GM12875 (cell line): ENCODE data around the gene SASH1.

Experiments used
- H3K4me3 ChIP-seq: one replicate; pipeline ENCODE4 v1.5.1; 2011; ENCODE audit warnings: low read depth, low read length, control low read depth
- TF ChIP-seq, protein P1 (sequence below): IDR thresholded peaks from 2 replicates; pipeline ENCODE4 v1.5.1; 2011; ENCODE audit warnings: low read depth, mild to moderate bottlenecking, control low read depth, inconsistent platforms, low read length, moderate library complexity, borderline replicate concordance; ENCODE audit not compliant: insufficient read depth

SASH1 gene

DNA sequence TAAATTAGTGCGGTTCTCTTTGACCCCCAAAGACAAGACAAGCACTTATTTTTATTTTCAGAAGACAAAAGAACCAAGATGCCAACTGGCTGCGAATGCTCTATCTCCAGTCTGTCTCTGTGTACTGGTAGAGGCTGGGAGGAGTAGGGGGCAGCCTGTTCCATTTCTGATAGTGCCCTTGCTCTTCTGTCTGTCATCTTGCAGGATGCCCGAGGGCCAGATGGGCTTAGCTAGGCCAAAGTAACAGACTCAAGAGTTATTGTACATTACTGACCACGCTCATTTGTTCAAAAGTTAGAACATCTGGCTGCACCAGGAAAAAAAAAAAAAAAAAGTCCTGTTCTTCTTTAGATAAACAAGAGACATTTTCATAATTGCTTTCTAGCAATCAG is 206.1 kb downstream of the SASH1 start:
- TF ChIP-seq, protein P1, sequence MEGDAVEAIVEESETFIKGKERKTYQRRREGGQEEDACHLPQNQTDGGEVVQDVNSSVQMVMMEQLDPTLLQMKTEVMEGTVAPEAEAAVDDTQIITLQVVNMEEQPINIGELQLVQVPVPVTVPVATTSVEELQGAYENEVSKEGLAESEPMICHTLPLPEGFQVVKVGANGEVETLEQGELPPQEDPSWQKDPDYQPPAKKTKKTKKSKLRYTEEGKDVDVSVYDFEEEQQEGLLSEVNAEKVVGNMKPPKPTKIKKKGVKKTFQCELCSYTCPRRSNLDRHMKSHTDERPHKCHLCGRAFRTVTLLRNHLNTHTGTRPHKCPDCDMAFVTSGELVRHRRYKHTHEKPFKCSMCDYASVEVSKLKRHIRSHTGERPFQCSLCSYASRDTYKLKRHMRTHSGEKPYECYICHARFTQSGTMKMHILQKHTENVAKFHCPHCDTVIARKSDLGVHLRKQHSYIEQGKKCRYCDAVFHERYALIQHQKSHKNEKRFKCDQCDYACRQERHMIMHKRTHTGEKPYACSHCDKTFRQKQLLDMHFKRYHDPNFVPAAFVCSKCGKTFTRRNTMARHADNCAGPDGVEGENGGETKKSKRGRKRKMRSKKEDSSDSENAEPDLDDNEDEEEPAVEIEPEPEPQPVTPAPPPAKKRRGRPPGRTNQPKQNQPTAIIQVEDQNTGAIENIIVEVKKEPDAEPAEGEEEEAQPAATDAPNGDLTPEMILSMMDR, result no peak

DNA sequence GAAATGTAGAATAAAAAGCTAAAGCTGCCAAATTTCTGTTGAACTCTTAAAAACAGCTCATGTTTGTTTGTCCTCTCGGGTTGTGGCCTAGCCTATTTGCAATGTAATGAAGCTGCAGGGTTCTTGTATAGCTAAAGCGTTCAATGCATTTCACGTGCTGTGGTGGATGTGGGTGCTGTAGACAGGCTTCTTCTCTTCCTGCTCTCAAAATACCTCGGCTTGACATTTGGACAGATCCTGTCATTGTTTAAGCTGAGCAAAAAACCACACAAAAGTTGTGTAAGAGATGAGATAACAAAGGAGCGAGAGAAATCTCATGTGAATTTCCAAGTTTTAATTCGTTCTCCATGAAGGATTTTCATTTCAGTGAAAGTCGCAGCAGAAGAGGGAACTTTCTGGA is 207.9 kb downstream of the SASH1 start:
- H3K4me3 ChIP-seq, result no peak overlapping the region
- TF ChIP-seq, protein P1, result no peak

More for the DNA sequence above, 206.1 kb downstream of the SASH1 start:
- no peak overlapping the region for H3K4me3 ChIP-seq

DNA sequence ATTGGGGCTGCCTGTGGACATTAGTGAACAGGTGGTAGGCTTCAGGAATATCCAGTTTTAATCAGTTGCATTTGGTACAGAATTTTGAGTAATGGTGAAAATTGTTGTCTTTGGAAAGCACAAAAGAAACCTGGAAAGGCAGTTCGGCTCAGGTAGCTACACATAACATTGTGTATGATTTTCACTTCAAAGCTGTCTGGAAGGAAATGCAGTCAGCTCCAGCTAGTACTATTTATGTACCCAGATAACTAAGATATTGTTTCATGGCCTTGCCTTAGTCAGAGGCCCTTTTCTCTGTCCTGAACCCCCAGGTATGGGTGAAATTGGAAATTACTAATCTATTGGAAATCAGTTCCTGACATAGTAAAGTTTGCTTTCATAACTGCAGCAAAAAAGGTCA is 208.6 kb downstream of the SASH1 start:
- H3K4me3 ChIP-seq, result no peak overlapping the region
- TF ChIP-seq, protein P1, result no peak

DNA sequence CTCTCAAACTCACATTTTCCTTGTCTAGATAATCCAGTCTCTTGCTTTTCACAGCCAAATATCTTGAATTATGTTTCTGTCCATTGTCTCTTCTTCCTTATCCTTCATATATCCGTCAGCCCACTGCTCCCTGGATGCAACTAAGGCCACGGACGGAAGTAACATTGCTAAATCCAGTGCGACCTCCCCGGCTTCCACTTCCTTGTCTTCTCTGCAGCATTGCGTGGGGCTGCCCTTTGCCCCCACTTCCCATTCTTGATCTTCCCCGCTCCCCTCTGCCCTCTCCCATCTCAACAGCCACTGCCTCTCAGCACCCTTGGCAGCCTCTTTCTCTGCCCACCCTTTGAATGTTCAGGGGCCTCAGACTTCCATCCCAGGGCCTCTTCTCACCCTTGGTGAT is 213.8 kb downstream of the SASH1 start:
- TF ChIP-seq, protein P1, result no peak
- H3K4me3 ChIP-seq, result no peak overlapping the region

DNA sequence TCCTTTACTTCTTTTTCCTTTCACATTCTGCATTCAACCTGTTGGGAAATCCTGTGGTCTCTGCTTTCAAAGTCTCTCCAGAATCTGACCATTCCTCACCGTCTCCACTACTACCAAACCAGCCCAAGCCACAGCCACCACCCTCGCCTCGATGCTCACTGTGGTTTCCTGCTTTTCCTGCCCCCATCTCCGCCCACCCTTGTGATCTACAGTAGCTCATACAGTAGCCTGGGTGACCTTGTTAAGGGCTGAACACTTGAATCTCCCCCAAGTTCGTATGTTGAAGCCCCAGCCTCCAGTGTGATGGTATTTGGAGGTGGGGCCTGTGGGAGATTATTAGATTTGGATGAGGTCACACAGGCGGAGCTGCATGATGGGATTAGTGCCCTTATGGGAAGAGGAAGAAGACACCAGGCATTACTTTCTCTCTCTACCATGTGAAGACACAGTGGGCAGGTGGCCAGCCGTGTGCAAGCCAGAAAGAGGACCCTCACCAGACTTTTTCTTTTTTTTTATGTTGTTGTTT is 215.2 kb downstream of the SASH1 start:
- TF ChIP-seq, protein P1, result no peak

DNA sequence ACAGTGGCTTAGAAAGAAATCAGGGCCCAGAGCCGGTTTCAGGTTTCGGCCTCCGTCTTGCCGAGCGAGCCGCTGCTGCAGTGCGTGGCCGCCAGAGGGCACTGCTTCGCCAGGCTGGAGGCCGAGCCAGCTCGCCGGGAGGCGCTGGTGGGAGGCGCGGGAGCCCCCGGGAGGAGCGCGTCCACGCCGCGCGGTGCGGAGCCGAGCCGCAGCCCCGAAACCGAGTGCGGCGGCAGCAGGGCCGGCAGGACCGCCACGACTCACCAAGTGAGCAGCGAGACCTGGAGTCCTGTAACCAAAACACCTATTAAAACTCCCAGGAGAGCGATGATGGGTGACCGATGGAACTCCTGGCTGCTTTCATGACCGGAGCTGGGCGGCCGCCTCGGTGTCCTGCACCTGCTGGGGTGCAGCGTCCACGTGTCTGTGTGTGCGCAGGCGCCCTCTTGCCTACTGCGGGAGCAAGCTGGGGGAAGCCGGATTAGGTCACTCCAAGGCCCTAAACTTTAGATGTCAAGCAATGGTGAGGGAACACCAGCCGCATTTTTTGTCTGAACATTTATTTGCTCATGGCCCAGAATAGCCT is 217.3 kb downstream of the SASH1 start:
- TF ChIP-seq, protein P1, result peak; percentile 94
- H3K4me3 ChIP-seq, result no peak overlapping the region

More for the DNA sequence above, 215.2 kb downstream of the SASH1 start:
- no peak overlapping the region for H3K4me3 ChIP-seq

DNA sequence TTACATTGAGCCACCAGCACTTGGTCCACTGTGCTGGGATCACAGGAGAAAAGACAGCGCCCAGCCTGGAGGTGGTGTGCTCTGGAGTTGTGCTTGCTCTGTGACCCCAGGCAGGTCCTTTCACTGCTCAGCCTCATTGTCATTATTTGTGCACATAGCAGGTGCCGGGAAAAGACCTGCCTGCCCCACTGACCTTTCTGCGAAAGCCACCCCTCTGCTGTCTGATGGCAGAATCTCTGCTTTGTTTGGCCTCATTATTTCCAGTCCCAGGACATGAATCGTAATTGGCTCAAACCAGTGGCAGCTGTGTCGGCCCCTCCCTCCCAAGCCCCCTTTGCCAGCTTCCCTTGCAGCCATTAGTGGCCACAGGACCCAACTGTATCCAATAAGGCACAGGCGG is 219.0 kb downstream of the SASH1 start:
- TF ChIP-seq, protein P1, result no peak

More for the DNA sequence above, 219.0 kb downstream of the SASH1 start:
- H3K4me3 ChIP-seq, result no peak overlapping the region
